Measurements from ENCODE around the gene MFSD12. TPM values are rescaled to one million over a fixed set of nuclear protein-coding genes. Genes with fewer than 3 reads are reported as not detected.

The MFSD12 gene
- total RNA-seq, 1 donor from 2014 or later, result 95.9 TPM

- Histone ChIP-seq H3K4me3 (no peak overlapping the region), H3K27ac (no peak overlapping the region), H3K27me3 (no peaks in the 10 kb centered on the region), H3K36me3 (peaks cover 19% of the 10 kb centered on the region), H3K4me1 (no peaks in the 10 kb centered on the region), H3K9me3 (no peaks in the 10 kb centered on the region)
- intact Hi-C loops (cut with DNase I), result no loop called here
- no peak for TF ChIP-seq CTCF (IDR thresholded peaks at IDR 0.05)
- no peak for ATAC-seq
- DNase-seq, result no peak
Observed at GRCh38 chr19:3518659-3519058, 38.7 kb downstream of the MFSD12 start.

- Histone ChIP-seq H3K4me3 (no peak overlapping the region), H3K27ac (no peak overlapping the region), H3K27me3 (no peaks in the 10 kb centered on the region), H3K9me3 (no peaks in the 10 kb centered on the region), H3K4me1 (no peaks in the 10 kb centered on the region), H3K36me3 (peaks cover 15% of the 10 kb centered on the region)
- TF ChIP-seq CTCF (IDR thresholded peaks at IDR 0.05), result no peak
- intact Hi-C loops (cut with DNase I), result no loop called here
- no peak for ATAC-seq
- no peak for DNase-seq
Observed at GRCh38 chr19:3518255-3518654, 39.1 kb downstream of the MFSD12 start.

GRCh38 chr19:3517638-3518037, 39.7 kb downstream of the MFSD12 start:
- H3K4me3 ChIP-seq, result no peak overlapping the region
- TF ChIP-seq CTCF (IDR thresholded peaks at IDR 0.05), result no peak

GRCh38 chr19:3516675-3517207, 40.6 kb downstream of the MFSD12 start:
- TF ChIP-seq CTCF (IDR thresholded peaks at IDR 0.05), result no peak
- Histone ChIP-seq H3K27ac (no peak overlapping the region), H3K27me3 (no peaks in the 10 kb centered on the region), H3K4me1 (no peaks in the 10 kb centered on the region), H3K36me3 (peaks cover 11% of the 10 kb centered on the region), H3K4me3 (no peak overlapping the region), H3K9me3 (no peaks in the 10 kb centered on the region)
- DNase-seq (no peak), ATAC-seq (no peak)
- intact Hi-C loops (cut with DNase I), result no loop called here

More at GRCh38 chr19:3517638-3518037, 39.7 kb downstream of the MFSD12 start:
- Histone ChIP-seq H3K27me3 (no peaks in the 10 kb centered on the region), H3K36me3 (peaks cover 11% of the 10 kb centered on the region), H3K4me1 (no peaks in the 10 kb centered on the region), H3K27ac (no peak overlapping the region), H3K9me3 (no peaks in the 10 kb centered on the region)
- no peak for DNase-seq
- ATAC-seq, result no peak
- intact Hi-C loops (cut with DNase I), result no loop called here

GRCh38 chr19:3515891-3516422, 41.4 kb downstream of the MFSD12 start:
- Histone ChIP-seq H3K27me3 (no peaks in the 10 kb centered on the region), H3K9me3 (no peaks in the 10 kb centered on the region), H3K27ac (no peak overlapping the region), H3K4me3 (no peak overlapping the region), H3K36me3 (peaks cover 11% of the 10 kb centered on the region), H3K4me1 (no peaks in the 10 kb centered on the region)
- DNase-seq (no peak), ATAC-seq (no peak)
- TF ChIP-seq CTCF (IDR thresholded peaks at IDR 0.05), result no peak
- intact Hi-C loops (cut with DNase I), result no loop called here

GRCh38 chr19:3514930-3515329, 42.5 kb downstream of the MFSD12 start:
- Histone ChIP-seq H3K4me3 (no peak overlapping the region), H3K27ac (no peak overlapping the region), H3K27me3 (no peaks in the 10 kb centered on the region), H3K36me3 (peaks cover 10% of the 10 kb centered on the region), H3K4me1 (no peaks in the 10 kb centered on the region), H3K9me3 (no peaks in the 10 kb centered on the region)
- no peak for ATAC-seq
- DNase-seq, result no peak
- no peak for TF ChIP-seq CTCF (IDR thresholded peaks at IDR 0.05)
- intact Hi-C loops (cut with DNase I), result no loop called here
